Stimulated activated CD8-positive, alpha-beta memory T cell treated with anti-CD3 and anti-CD28 coated beads, Interleukin-4, amount 100 ng/mL, for 48 hours (primary cell): ENCODE measurements around the gene ABHD14A.

Experiments used
- DNase-seq: peaks from one replicate; pipeline ENCODE4 v3.0.0-alpha.2; 2020

Gene ABHD14A

DNA sequence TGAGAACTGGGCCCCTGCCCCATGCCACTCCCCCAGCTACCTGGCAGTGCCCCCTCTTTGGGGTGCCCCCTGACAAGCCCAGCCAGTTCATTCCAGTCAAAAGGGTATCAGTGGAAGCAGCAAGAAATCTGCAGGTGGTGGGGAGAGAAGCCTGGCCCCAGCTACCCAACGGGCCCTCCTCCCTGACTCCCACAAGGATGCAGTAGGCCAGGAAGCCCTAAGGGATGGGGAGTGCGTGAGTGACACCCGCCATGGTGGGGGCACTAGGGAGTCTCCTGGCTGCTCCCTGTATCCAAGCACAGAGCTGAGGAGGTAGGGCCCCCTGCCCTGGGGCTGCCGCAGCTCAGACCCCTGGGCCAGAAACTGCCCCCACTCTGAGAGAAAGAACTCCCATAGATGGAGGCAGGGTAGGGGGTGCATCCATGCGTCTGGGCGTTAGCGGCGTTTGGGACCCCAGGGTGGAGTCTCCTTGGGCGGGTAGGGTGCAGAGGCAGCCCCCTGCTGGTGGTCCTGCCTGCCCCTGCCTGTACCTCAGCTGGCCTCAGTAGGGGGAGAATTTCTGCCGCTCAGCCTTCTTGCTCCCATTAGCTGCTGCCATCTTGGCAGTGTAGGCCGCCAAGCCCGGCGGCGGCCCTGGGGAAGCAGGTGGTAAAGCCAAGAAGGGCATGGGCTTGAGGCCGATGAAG, 17.2 kb upstream of the ABHD14A start:
- no peak for DNase-seq

- no peak for DNase-seq
These were observed 16.0 kb upstream of the ABHD14A start for GRCh38 chr3:51958603-51959521.

DNA sequence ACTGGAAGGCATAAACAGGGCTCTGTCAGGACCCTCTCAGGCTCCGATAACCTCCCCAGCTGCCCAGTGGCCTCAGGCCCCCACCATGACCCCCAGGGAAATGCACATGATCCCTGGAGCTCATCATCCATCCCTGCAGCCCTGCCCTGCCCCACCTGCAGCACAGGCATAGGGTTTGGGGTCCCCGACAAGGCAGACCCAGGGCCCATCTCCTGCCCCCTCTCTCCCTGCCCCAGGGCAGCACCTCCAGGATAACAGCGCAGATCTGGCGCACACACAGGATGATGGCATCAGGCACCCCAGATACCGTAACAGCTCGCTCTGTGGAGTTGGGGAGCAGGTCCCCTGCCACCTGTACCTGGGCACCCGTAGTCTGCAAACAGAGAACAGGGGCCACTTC, 15.2 kb upstream of the ABHD14A start:
- DNase-seq: no peak

DNA sequence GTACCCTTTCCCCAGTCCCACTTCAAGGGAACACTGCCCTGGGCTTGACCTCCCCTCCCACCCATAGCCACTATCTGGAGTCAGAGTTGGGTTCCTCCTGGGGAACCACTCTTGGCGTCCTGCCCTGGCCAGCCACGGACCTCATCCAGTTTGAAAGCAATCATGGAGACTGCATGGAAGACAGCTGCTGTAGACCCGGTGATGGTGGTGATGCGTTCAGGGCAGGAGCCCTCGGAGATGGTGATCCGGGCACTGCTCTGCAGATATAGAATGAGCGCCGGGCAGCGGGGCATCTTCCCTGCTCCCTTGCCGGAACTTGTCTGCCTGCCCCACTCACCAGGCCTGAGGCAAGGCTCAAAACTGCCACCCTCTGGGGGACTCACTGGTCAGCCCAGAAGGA, 14.5 kb upstream of the ABHD14A start:
- DNase-seq: no peak

GRCh38 chr3:51961011-51961410, 13.9 kb upstream of the ABHD14A start:
- no peak for DNase-seq

DNA sequence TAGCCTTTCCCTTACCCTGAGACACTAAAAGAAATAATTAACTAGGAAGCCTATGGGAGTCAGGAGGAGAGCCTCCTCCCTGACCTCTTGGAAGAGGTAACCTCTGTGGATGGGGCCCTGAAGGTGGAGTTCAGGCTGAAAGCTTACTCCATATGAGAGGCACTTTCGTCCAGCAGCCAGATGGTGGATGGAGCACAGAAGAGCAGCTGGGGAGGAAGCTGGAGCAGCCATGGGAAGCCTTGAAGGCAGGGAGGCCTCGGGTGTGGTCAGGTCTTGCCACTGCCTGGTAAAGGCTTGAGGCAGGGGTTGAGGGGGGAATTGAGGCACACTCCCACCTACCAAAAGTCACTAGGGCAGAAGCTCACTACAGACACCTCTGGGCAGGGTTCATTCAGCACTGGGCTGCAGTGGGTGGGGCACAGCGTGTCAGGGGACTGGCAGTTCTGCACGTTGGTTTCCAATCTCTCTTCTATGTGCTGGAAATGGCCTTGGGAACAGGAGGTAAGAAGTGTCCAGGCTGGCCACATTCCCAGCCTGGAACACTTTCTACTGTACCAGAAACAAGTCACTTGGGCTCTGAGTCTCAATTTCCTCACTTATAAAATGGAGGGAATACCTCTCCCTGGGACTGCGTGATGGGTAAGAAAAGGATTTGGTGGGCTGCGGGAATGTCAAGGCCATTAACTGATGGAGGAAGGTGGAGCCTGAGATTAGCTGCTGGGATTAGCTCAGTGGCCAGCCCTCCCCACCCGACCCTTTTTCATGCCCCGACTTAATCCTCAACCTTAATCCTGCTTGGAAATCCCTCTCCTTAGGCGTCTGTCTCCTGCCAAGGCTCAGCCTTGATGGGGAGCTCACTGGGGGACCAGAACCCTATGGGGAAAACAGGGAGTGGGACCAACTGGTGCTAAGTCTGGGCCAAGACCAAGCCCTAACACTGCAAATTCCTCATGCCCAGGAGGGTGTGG, 13.0 kb upstream of the ABHD14A start:
- DNase-seq: no peak

GRCh38 chr3:51962854-51963530, 11.9 kb upstream of the ABHD14A start:
- no peak for DNase-seq

DNA sequence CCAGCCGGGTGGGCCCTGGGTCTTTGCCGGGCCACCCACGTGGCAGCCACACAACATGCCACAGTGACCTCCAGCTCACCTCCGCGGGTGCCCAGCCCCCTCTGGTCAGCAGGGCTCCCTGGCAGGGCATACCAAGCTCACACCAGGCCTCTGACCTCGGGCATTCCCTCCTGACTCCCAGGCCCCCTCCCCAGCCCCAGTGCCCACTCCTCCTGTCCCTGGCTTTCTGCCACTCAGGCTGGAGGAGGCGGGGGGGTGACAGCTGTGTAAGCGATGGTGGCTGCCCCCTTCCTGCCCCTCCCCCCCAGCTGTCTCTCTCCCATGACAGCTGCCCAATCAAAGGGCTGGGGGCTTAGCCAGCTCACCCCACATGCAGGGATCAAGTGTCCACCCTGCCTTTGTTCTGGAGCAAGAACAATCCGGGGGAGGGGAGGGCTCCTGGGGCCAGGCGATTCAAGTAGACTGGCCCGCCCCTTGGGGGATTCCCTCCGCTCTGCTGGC, 10.9 kb upstream of the ABHD14A start:
- no peak for DNase-seq

GRCh38 chr3:51964521-51964920, 10.3 kb upstream of the ABHD14A start:
- DNase-seq: no peak

- DNase-seq: no peak
These were observed 8.8 kb upstream of the ABHD14A start for GRCh38 chr3:51966016-51966415.

GRCh38 chr3:51966486-51966885, 8.4 kb upstream of the ABHD14A start:
- DNase-seq: no peak

DNA sequence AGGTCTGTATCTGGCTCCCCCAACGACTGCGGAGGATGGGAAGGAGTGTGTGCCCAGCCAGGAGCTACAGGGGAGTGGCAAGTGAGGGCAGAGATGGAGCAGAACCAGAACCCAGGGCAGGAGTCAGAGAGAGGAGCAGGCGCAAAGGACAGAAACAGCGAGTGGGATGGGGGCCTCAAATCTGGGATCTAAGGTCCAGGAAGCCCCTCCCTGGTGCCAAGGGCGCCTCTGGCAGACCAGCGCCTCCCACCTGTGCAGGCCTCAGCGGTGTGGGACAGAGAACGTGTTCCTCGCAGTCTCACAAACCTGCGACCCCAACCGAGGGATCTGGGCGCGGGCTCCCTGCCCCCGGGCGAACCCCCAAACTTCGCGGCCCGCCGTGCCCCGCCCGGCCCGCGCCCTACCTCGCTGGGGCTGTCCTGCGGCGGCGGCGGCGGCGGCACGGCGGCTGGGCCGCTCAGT, 7.9 kb upstream of the ABHD14A start:
- DNase-seq: no peak

DNA sequence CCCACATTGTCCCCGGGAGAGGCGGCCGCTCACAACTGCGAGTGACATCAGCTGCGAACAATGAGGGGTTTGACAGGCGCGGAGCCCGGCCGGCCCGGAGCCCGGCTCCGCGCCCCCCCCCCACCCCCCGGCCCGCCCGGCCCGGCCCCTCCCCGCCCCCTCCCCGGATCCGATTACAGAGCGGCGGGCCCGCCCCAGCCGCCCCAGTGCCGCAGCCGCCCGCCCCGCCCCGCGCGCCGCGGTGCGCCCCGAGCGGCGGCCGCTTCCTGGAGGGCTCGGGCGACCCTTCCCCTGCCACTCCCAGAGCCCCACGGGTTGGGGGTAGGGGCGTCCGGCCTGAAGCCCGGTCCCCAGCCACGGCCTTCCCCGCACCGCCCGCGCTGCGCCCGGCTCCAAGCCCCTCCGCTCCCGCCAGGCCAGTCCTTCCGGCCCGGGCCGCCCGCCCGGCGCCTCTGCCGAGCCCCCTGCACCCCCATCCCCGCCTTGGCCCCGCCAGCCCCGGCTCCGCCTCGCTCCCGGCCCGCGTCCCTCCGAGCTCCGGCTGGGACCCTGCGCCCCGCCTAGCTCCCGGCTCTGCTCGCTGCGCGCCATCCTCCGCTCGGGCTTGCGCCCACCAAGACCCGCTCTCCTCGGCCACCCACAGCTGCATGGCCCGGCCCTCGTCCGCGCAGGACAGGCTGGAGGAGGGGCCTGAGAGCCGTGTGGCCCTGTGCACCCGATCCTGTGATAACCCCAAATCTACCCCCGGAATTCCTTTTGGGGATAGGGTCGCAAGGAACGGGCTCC, 7.3 kb upstream of the ABHD14A start, which contains the start of gene PCBP4:
PCBP4 (minus strand) TSS at position 71 of the 786 bp plus-strand sequence. CDS start 6,214 bp downstream, outside the sequence.
- DNase-seq: peak; percentile 53

DNA sequence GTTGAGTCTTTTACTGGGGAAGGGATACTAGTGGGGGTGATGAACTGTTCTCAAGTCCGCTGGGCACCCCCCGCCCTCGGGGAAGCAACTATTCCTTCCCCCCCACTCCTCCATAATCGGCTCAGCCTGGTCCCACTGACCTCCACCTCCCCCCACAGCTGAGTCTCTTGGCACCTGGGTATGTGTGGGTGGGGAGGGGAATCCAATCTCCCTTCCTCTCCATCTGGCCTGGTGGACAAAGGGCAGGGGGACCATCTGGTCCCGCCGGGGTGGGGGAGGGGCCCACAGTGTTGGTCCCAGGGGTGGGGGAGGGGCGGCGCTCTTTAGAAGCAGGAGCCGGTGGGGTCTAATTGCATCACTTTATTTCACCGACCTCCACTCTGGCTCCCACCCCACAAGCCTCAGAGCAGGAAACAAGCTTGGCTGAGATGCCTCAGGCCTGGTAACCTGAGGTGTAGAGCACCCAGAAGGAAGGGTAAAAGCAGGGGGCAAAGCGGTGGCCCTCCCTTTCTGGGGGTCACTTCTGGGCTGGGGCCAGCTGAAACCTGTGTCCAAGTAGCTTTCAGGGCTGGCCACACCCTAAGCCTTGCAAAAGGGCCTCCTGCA, 6.6 kb upstream of the ABHD14A start:
- no peak for DNase-seq

GRCh38 chr3:51968883-51969678, 5.8 kb upstream of the ABHD14A start:
- DNase-seq: no peak

GRCh38 chr3:51969841-51970240, 5.0 kb upstream of the ABHD14A start:
- no peak for DNase-seq

- DNase-seq: no peak
These were observed 4.1 kb upstream of the ABHD14A start for GRCh38 chr3:51970606-51971300.

- no peak for DNase-seq
These were observed 3.5 kb upstream of the ABHD14A start for GRCh38 chr3:51971350-51971749.
